SJCRH30 (cell line): ENCODE results near the gene ADH4. TPM values are rescaled to one million over a fixed set of nuclear protein-coding genes. Genes with fewer than 3 reads are reported as not detected.
"Not testable (repeated sequence)": the region's sequence is repeated elsewhere in the genome, so short reads cannot be mapped to it uniquely, and the experiment has no call there.

Experiments used
- DNase-seq, 2 experiments: peaks; one replicate each; pipeline ENCODE4 v3.0.0-alpha.2; 2015 to 2020
- H3K27ac ChIP-seq: fragments of 250-450 bp; sonication (Bioruptor Pico); 2 replicates; pipeline ENCODE4 v1.5.1; 2020; ENCODE audit warnings: mild to moderate bottlenecking, moderate library complexity
- H3K27me3 ChIP-seq: fragments of 250-450 bp; sonication (Bioruptor Pico); 2 replicates; pipeline ENCODE4 v1.5.1; 2020; ENCODE audit warnings: mild to moderate bottlenecking, moderate library complexity
- H3K36me3 ChIP-seq: fragments of 250-450 bp; sonication (Bioruptor Pico); 2 replicates; pipeline ENCODE4 v1.5.1; 2020; ENCODE audit warnings: mild to moderate bottlenecking, moderate library complexity
- H3K4me1 ChIP-seq: fragments of 250-450 bp; sonication (Bioruptor Pico); 2 replicates; pipeline ENCODE4 v1.5.1; 2020; ENCODE audit warnings: mild to moderate bottlenecking, moderate library complexity
- H3K4me3 ChIP-seq: fragments of 250-450 bp; sonication (Bioruptor Pico); 2 replicates; pipeline ENCODE4 v1.5.1; 2020; ENCODE audit warnings: mild to moderate bottlenecking, moderate library complexity
- H3K9me3 ChIP-seq: fragments of 250-450 bp; sonication (Bioruptor Pico); replicated peaks from 2 replicates; pipeline ENCODE4 v1.5.1; 2020; ENCODE audit warnings: mild to moderate bottlenecking, moderate library complexity
- total RNA-seq: library from RNA; depleted of rRNA; stranded (reverse); fragments of >200 nt; shearing (Covaris generic); gene quantifications from 2 replicates; pipeline ENCODE4 v1.2.3, GENCODE V29; 2014; rRNA removed

ADH4 gene
- not detected in 2 replicates for total RNA-seq

DNA sequence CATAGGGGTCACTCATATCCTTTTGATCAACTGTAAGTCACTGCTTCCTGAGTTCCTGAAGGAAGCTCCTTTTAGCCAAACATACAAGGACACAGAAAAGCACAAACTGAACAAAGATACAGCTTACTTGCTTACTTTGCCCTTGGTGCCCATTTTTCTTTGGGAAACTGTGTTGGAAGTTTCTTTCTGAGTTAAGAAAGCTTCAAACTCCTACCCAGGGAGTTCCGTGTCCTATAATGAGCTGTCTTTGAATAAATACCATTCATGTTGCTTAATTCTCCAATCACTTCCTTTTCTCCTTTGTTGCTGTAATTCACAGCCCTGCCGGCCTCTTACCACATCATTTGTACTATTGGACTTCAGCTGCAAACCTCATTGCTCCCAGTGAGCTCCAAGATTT is at the start of gene ADH4:
TSS of gene ADH4 (minus strand) at position 228 of the 400 bp plus-strand sequence. CDS start at position 153, 75 bp downstream.
- H3K4me1 ChIP-seq: no peaks in the 10 kb centered on the region
- H3K27ac ChIP-seq: no peak within 1 kb of the TSS
- no peaks in the 10 kb centered on the region; the same call in 1 of the 2 replicates for H3K27me3 ChIP-seq
- no peak within 1 kb of the TSS for H3K4me3 ChIP-seq
- H3K36me3 ChIP-seq: no peaks in the 10 kb centered on the region
- no peak for DNase-seq
- no peaks in the 10 kb centered on the region for H3K9me3 ChIP-seq

GRCh38 chr4:99190336-99190735 is 46.2 kb upstream of the ADH4 start:
- Histone ChIP-seq H3K36me3 (no peaks in the 10 kb centered on the region), H3K27ac (no peak overlapping the region)
- no peak for DNase-seq

GRCh38 chr4:99189900-99190299 is 45.8 kb upstream of the ADH4 start:
- H3K27me3 ChIP-seq, H3K4me3 ChIP-seq, H3K9me3 ChIP-seq, H3K36me3 ChIP-seq, H3K27ac ChIP-seq, H3K4me1 ChIP-seq, DNase-seq: not testable (repeated sequence)

More at GRCh38 chr4:99190336-99190735, 46.2 kb upstream of the ADH4 start:
- Histone ChIP-seq H3K27me3 (no peaks in the 10 kb centered on the region), H3K9me3 (no peaks in the 10 kb centered on the region), H3K4me1 (no peaks in the 10 kb centered on the region), H3K4me3 (no peak overlapping the region)

- Histone ChIP-seq H3K4me1 (no peaks in the 10 kb centered on the region), H3K36me3 (no peaks in the 10 kb centered on the region), H3K27me3 (no peaks in the 10 kb centered on the region), H3K27ac (no peak overlapping the region), H3K4me3 (no peak overlapping the region), H3K9me3 (no peaks in the 10 kb centered on the region)
- no peak for DNase-seq
Measured at GRCh38 chr4:99186029-99186428, 41.9 kb upstream of the ADH4 start.

GRCh38 chr4:99185581-99185980 is 41.5 kb upstream of the ADH4 start:
- H3K9me3 ChIP-seq: no peaks in the 10 kb centered on the region
- no peaks in the 10 kb centered on the region for H3K36me3 ChIP-seq
- H3K4me1 ChIP-seq: no peaks in the 10 kb centered on the region
- no peaks in the 10 kb centered on the region for H3K27me3 ChIP-seq
- DNase-seq: no peak
- no peak overlapping the region for H3K27ac ChIP-seq
- no peak overlapping the region for H3K4me3 ChIP-seq

GRCh38 chr4:99180382-99181070 is 36.4 kb upstream of the ADH4 start:
- Histone ChIP-seq H3K27ac (no peak overlapping the region), H3K27me3 (no peaks in the 10 kb centered on the region), H3K36me3 (no peaks in the 10 kb centered on the region), H3K4me3 (no peak overlapping the region), H3K4me1 (no peaks in the 10 kb centered on the region), H3K9me3 (no peaks in the 10 kb centered on the region)
- DNase-seq: no peak

DNA sequence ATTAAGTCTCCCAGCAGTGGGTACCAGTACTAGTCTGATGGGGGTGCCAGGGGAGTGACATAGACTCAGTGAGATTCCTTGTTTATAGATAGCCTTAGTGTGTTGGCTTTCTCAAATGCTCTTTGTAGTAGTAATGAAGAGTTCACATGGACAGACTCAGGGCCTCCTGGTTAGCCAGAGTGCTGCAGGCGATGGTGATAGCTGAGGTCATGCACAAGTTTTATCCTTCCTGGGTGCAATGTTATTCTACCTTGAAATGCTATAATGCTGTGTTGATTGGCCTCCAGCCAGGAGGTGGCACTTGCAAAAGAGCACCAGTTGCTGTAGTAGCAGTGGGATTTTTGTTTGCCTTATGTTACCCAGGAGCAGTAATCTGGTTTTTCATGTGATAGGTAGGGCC is 35.5 kb upstream of the ADH4 start:
- H3K9me3 ChIP-seq: no peaks in the 10 kb centered on the region
- H3K4me1 ChIP-seq: no peaks in the 10 kb centered on the region
- peak in 1 of 2 experiments; percentile 3 for DNase-seq
- H3K36me3 ChIP-seq: no peaks in the 10 kb centered on the region
- no peaks in the 10 kb centered on the region for H3K27me3 ChIP-seq
- no peak overlapping the region for H3K27ac ChIP-seq
- no peak overlapping the region for H3K4me3 ChIP-seq

GRCh38 chr4:99179178-99179577 is 35.1 kb upstream of the ADH4 start:
- H3K4me1 ChIP-seq: no peaks in the 10 kb centered on the region
- no peak overlapping the region for H3K27ac ChIP-seq
- H3K36me3 ChIP-seq: no peaks in the 10 kb centered on the region
- DNase-seq: no peak
- no peaks in the 10 kb centered on the region for H3K27me3 ChIP-seq
- no peak overlapping the region for H3K4me3 ChIP-seq
- H3K9me3 ChIP-seq: no peaks in the 10 kb centered on the region

DNA sequence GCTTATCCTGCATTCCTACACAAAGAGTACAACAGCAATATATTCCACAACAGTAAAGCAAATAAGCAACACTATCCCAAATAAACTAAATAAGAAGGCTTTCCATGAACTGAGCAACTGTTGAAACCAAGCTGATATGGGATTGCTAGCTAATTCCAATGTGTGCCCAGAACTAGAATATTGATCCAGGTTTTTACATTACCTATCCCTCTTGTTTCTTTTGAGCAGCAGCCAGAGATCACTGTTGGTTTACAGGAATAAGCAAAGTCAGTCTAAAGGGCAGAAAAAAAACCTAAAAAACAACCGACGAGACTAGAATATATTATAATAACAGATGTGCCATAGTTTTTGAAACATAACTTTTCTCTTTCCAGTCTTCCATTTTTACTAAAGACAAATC is 22.4 kb upstream of the ADH4 start:
- Histone ChIP-seq H3K27ac (no peak overlapping the region), H3K4me1 (no peaks in the 10 kb centered on the region), H3K36me3 (no peaks in the 10 kb centered on the region), H3K4me3 (no peak overlapping the region), H3K27me3 (no peaks in the 10 kb centered on the region), H3K9me3 (no peaks in the 10 kb centered on the region)
- DNase-seq: no peak

GRCh38 chr4:99165978-99166377 is 21.9 kb upstream of the ADH4 start:
- H3K27me3 ChIP-seq: no peaks in the 10 kb centered on the region
- no peak for DNase-seq
- no peaks in the 10 kb centered on the region for H3K4me1 ChIP-seq
- H3K36me3 ChIP-seq: no peaks in the 10 kb centered on the region
- H3K4me3 ChIP-seq: no peak overlapping the region
- no peaks in the 10 kb centered on the region for H3K9me3 ChIP-seq
- H3K27ac ChIP-seq: no peak overlapping the region

DNA sequence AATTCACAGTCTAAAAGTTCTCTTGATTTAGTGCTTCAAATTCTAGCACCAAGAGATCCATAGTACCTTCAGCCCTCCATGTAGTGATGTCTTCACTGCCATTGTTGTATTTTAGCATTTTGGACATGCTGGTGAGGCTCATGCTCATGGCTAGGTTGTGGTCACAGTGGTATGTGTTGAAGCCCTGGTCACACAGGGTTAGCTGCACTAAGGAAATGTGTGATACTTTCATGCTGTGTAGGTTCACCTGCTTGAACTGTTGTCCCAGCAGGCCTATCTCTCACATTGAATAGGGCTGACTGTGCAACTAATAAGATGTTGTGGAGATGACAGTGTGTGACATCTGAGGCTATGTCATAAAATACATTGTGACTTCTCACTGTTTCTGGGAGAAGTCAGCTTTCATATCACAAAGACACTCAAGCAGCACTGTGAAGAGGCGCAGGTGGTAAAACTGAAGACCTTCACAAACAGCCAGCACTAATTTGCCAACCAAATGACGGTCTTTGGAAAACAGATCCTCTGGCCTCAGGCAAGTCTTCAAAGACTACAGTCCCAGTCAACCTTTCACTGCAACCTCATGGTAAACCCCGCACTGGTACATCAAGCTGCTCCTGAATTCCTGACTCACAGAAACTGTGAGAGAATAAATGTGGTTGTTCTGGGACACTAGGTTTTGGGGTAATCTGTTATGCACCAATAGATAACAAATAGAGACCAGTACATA is 17.4 kb upstream of the ADH4 start:
- Histone ChIP-seq H3K27me3 (no peaks in the 10 kb centered on the region), H3K4me1 (no peaks in the 10 kb centered on the region), H3K36me3 (no peaks in the 10 kb centered on the region), H3K27ac (no peak overlapping the region), H3K4me3 (no peak overlapping the region), H3K9me3 (no peaks in the 10 kb centered on the region)
- no peak for DNase-seq

DNA sequence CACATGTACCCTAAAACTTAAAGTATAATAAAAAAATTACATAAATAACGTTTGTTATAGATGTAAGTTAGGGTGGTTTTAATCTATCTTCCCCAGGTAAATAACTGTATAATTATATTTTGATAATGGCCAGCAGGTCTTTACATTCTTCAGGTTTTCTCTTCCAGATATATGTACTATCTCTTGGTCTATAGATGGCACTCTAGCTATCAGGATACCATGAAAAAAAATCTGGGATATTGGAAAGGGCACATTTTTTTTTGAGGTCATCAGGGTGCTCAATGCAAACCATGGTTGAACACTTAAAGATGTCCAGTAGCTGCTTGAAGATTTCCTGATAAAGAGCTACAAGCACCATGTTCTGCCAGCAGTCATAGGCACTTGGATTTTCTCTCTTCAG is 15.6 kb upstream of the ADH4 start:
- Histone ChIP-seq H3K4me3 (no peak overlapping the region), H3K9me3 (no peaks in the 10 kb centered on the region), H3K4me1 (no peaks in the 10 kb centered on the region), H3K27ac (no peak overlapping the region), H3K36me3 (no peaks in the 10 kb centered on the region), H3K27me3 (no peaks in the 10 kb centered on the region)
- no peak for DNase-seq

DNA sequence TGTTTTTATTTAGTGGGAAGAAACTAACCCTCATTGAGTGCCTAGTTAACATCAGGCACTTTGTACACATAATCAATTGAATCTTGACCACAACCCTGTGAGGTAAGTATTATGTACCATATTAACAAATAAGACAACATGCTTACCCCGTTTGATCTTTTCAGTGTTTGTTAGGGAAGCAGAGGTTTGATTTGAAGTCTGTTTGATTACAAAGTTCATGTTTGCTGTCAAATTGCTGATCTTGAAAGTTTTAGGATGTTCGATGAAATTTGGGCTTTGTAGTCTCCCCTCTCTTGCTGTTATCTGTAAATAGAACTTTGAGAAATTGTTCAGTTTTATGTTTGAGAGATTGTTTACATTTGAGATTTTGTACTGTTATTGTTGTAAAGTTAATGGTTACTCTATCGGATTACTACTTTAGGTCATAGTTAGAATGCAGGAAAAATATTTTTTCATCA is 13.4 kb upstream of the ADH4 start:
- H3K4me1 ChIP-seq: no peaks in the 10 kb centered on the region
- no peak overlapping the region for H3K27ac ChIP-seq
- H3K27me3 ChIP-seq: no peaks in the 10 kb centered on the region
- H3K36me3 ChIP-seq: no peaks in the 10 kb centered on the region
- H3K9me3 ChIP-seq: no peaks in the 10 kb centered on the region
- H3K4me3 ChIP-seq: no peak overlapping the region
- DNase-seq: no peak

DNA sequence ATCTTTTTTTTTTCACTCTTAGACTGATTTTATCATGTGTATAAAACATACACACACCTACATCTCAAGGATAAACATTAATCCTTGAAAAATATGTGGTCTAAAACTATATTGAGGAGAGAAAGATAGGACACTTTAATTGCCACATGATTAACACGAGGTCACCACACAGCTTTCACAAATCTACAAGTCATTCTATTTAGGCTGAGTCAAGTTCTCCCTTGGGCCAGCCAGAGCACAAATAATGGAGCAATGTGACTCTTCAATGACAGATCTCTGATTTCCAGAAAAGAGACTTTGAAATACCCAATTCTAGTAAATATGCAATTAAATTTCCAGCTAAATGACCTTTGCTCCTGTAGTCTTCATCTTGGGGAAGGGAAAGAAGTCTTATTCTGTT is 12.9 kb upstream of the ADH4 start:
- H3K27ac ChIP-seq: no peak overlapping the region
- no peaks in the 10 kb centered on the region for H3K9me3 ChIP-seq
- no peak overlapping the region for H3K4me3 ChIP-seq
- no peaks in the 10 kb centered on the region for H3K27me3 ChIP-seq
- H3K4me1 ChIP-seq: no peaks in the 10 kb centered on the region
- no peaks in the 10 kb centered on the region for H3K36me3 ChIP-seq
- no peak for DNase-seq

DNA sequence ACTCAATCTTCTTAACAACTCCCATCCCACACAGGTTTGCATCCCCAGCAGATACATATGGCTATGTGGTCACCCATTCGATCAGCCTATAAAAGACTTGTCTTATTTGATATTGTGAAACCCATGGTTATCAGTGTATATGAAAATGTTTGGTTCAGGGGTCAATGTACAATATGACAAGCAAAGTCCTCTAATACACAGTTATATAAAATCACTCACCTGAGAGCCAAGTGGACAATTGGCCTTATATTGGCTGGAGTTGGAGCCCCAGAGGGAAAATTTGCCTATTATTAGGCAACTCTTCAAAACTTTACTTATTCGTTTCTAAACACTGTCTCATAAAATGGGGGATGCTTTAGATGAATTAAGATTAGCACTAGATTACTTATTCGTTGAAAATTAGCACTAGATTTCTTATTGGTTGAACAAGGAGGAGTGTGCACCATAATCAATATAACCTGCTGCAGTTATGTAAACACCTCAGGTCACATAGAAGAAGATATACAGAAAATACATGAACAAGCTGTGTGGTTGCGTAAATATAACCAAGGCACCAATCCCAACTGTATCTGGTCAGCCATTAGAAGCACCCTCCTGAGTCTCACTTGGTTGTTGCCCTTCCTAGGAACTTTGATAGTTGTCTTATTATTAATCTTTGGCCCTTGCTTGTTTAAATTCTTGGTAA is 10.7 kb upstream of the ADH4 start:
- H3K9me3 ChIP-seq: 0 out of 2 replicates have a peak, but pooled peaks cover 2% of the 10 kb centered on the region
- H3K27ac ChIP-seq: no peak overlapping the region
- no peaks in the 10 kb centered on the region for H3K36me3 ChIP-seq
- no peaks in the 10 kb centered on the region for H3K4me1 ChIP-seq
- no peaks in the 10 kb centered on the region for H3K27me3 ChIP-seq
- H3K4me3 ChIP-seq: no peak overlapping the region
- no peak for DNase-seq
